AG09319 (cell line): ENCODE results near the gene NMB.

Source experiments
- DNase-seq: peaks from one replicate; pipeline ENCODE4 v3.0.0-alpha.2; 2010; ENCODE audit warnings: low read depth; ENCODE audit errors: extremely low read depth
- CTCF ChIP-seq: IDR thresholded peaks from 2 replicates; pipeline ENCODE4 v1.5.1; 2011; ENCODE audit warnings: low read depth, mild to moderate bottlenecking, inconsistent platforms, low read length, moderate library complexity

Gene NMB

DNA sequence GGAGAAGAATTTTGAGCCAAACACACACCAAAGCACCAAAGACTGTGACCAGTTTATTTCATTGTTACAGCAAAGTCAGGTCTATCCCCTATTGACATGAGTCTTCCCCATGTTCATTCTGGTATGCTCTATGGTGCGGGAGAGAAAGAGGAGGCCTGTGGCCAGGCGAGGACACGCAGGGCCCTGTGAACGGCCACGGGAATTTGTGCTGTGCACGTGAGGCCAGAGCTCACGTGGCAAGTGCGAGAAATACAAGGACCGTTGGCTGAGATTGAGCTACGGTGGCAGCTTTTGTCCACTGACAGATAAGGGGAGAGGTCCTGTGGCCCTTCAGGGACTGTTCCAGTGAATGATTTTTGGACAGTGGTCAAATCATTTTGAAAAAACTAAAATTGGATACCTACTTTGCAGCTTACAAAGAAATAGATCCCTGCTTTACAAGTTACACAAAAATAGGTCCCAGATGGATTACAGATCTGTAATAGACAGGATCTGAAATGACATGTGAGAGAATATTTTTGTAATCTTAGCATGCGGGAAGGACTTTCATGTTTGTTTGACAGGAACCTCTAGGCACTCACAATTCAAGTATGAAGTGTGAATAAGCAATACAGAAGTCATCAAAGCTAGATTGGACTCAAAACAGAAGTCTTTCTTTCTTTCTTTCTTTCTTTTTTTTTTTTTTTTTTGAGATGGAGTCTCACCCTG lies 48.0 kb downstream of the NMB start:
- TF ChIP-seq CTCF, result no peak
- DNase-seq, result no peak

DNA sequence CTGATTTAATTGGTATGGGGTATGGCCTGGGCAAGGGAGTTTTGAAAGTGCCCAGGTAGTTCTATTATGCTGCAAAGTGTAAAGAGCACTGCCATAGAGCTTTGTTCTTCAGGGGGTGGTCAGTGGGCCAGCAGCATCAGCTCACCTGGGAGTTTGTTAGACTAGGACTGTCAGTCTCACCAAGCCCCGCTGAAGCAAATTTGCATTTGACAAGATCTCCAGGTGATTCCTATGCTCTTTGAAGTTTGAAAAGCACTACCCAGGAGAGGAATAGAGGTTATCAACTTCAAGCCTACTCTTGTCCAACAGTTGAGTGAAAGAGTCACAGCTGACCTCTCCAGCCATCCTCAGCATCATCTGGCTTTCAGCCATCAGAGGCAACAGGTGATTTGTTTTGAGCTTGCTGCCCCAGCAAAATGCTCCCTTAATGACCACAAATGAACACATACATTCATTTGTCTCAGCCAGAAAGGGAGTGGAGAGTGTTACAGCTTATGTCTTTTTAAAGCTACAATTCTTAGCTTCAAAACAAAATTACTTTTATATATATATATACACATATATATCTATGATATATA lies 49.2 kb downstream of the NMB start:
- TF ChIP-seq CTCF, result no peak
- no peak for DNase-seq

- no peak for TF ChIP-seq CTCF
- no peak for DNase-seq
These were observed 51.3 kb downstream of the NMB start for GRCh38 chr15:84606653-84607120.

- no peak for TF ChIP-seq CTCF
These were observed 52.5 kb downstream of the NMB start for GRCh38 chr15:84605554-84605882.

More at GRCh38 chr15:84605554-84605882, 52.5 kb downstream of the NMB start:
- DNase-seq, result no peak
